Measurements from ENCODE around the gene POLR1D. TPM values are rescaled to one million over a fixed set of nuclear protein-coding genes. Genes with fewer than 3 reads are reported as not detected.

The POLR1D gene
- total RNA-seq, 2 donors from 2014 or later = 114 to 183 TPM

DNA sequence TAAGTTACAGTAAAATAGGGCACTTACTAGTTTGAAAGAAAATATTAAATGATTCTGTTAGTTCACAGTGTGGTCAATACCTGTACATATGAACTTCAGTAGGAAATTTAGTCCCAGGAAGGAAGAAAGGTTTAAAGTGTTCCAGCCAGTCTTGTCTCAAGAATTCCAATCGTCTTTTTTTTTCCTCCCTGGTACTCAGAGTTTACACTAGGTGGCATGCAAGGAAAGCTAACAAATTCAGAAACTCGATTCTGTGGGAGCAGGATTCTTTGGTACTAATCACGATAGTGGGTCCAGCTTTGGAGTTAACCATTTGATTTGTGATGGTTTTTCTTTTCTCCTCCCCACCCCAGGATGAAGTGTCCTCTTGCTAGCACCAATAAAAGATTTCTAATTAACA lies 43.6 kb downstream of the POLR1D start:
- 35% methylated on average over 3 of the region's 3 CpGs for WGBS
- H3K4me3 ChIP-seq = no peak overlapping the region
- no peaks in the 10 kb centered on the region for H3K4me1 ChIP-seq (replicated peaks)
- H3K9me3 ChIP-seq = no peaks in the 10 kb centered on the region
- no peak for TF ChIP-seq POLR2AphosphoS5 (IDR thresholded peaks at IDR 0.05)
- no peak for TF ChIP-seq POLR2A (IDR thresholded peaks at IDR 0.05)
- no peak for TF ChIP-seq CTCF (IDR thresholded peaks at IDR 0.05)
- H3K27ac ChIP-seq = no peak overlapping the region
- no peaks in the 10 kb centered on the region for H3K27me3 ChIP-seq (replicated peaks; ENCODE audit: insufficient read depth)
- H3K36me3 ChIP-seq = no peaks in the 10 kb centered on the region
- intact Hi-C loops (cut with DNase I) = no loop called here
- DNase-seq (ENCODE audit: low spot score) = no peak

GRCh38 chr13:27665761-27666160 lies 44.1 kb downstream of the POLR1D start:
- Histone ChIP-seq H3K9me3 (no peaks in the 10 kb centered on the region), H3K36me3 (no peaks in the 10 kb centered on the region), H3K27ac (no peak overlapping the region), H3K4me1 (replicated peaks) (no peaks in the 10 kb centered on the region), H3K27me3 (replicated peaks; ENCODE audit: insufficient read depth) (no peaks in the 10 kb centered on the region), H3K4me3 (no peak overlapping the region)
- 96% methylated on average over 19 of the region's 19 CpGs for WGBS
- TF ChIP-seq POLR2A (IDR thresholded peaks at IDR 0.05) (no peak), POLR2AphosphoS5 (IDR thresholded peaks at IDR 0.05) (no peak), CTCF (IDR thresholded peaks at IDR 0.05) (no peak)
- intact Hi-C loops (cut with DNase I) = no loop called here
- no peak for DNase-seq (ENCODE audit: low spot score)

DNA sequence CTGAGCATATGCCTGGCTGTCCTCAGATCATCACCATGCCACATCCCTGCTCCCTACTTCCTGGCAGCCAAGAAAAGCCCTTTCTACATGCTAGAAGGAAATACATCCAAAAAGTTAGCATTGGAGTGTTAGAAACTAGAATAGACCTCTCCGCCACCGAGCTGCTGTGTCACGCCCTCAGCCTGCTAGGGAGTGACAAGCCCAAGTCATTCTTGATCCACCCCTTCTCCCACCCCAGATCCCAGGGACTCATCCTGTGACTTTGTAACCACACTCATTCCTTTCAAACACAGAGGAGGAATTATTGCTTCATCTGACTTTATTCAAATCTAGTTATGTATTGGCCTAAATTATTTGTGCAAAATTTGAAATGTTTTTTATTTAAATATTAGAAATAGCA lies 45.3 kb downstream of the POLR1D start:
- WGBS = 86% methylated on average over 3 of the region's 3 CpGs

DNA sequence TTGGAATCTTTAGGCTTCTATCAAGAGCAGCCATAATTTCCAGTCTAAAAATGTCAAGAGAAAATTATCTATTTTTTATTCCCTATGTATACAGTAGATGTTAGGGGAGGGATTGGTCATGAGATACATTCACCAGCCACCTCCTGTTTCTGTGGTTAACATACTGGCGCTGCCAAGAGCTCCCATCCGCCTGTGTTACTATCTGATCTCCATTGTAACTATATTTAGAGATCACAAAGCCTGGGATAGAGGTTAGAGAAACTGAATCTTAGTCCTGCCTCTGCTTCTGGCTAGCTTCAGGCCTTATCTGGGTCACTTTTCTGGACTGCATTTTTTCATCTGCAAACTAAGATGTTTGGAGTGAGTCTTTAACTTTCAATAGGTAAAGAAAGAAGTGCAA lies 46.3 kb downstream of the POLR1D start:
- H3K9me3 ChIP-seq = no peaks in the 10 kb centered on the region
- no peaks in the 10 kb centered on the region for H3K36me3 ChIP-seq
- intact Hi-C loops (cut with DNase I) = no loop called here
- no peak for TF ChIP-seq POLR2AphosphoS5 (IDR thresholded peaks at IDR 0.05)
- no peak for TF ChIP-seq POLR2A (IDR thresholded peaks at IDR 0.05)
- TF ChIP-seq CTCF (IDR thresholded peaks at IDR 0.05) = no peak
- H3K27ac ChIP-seq = no peak overlapping the region
- no peaks in the 10 kb centered on the region for H3K4me1 ChIP-seq (replicated peaks)
- WGBS = 52% methylated on average over 2 of the region's 2 CpGs
- no peak overlapping the region for H3K4me3 ChIP-seq
- H3K27me3 ChIP-seq (replicated peaks; ENCODE audit: insufficient read depth) = no peaks in the 10 kb centered on the region
- DNase-seq (ENCODE audit: low spot score) = no peak

More for the DNA sequence above, 45.3 kb downstream of the POLR1D start:
- DNase-seq (ENCODE audit: low spot score) = no peak
- no peak for TF ChIP-seq POLR2A (IDR thresholded peaks at IDR 0.05)
- no peak for TF ChIP-seq CTCF (IDR thresholded peaks at IDR 0.05)
- TF ChIP-seq POLR2AphosphoS5 (IDR thresholded peaks at IDR 0.05) = no peak
- Histone ChIP-seq H3K9me3 (no peaks in the 10 kb centered on the region), H3K36me3 (no peaks in the 10 kb centered on the region), H3K4me1 (replicated peaks) (no peaks in the 10 kb centered on the region), H3K4me3 (no peak overlapping the region), H3K27ac (no peak overlapping the region), H3K27me3 (replicated peaks; ENCODE audit: insufficient read depth) (no peaks in the 10 kb centered on the region)
- intact Hi-C loops (cut with DNase I) = no loop called here

GRCh38 chr13:27670861-27671260 lies 49.2 kb downstream of the POLR1D start:
- Histone ChIP-seq H3K4me1 (replicated peaks) (no peaks in the 10 kb centered on the region), H3K36me3 (no peaks in the 10 kb centered on the region), H3K9me3 (no peaks in the 10 kb centered on the region), H3K27ac (no peak overlapping the region), H3K4me3 (no peak overlapping the region), H3K27me3 (replicated peaks; ENCODE audit: insufficient read depth) (no peaks in the 10 kb centered on the region)
- intact Hi-C loops (cut with DNase I) = no loop called here
- TF ChIP-seq CTCF (IDR thresholded peaks at IDR 0.05) (no peak), POLR2A (IDR thresholded peaks at IDR 0.05) (no peak), POLR2AphosphoS5 (IDR thresholded peaks at IDR 0.05) (no peak)
- DNase-seq (ENCODE audit: low spot score) = no peak
- 87% methylated on average over 1 of the region's 1 CpG for WGBS

Measured in prostate gland (tissue), 2 donors.